HG02588 (cell line): ENCODE measurements around the gene SLC24A5.
A peak's percentile ranks its signal among the peaks of the same experiment; 100 is the strongest.

ENCODE experiments used
- ATAC-seq: cut with Tn5 transposase; IDR thresholded peaks from one replicate; pipeline ENCODE4 v1.9.1; 2021; ENCODE audit warnings: mild to moderate bottlenecking, moderate library complexity; ENCODE audit not compliant: unreplicated experiment

The SLC24A5 gene

DNA sequence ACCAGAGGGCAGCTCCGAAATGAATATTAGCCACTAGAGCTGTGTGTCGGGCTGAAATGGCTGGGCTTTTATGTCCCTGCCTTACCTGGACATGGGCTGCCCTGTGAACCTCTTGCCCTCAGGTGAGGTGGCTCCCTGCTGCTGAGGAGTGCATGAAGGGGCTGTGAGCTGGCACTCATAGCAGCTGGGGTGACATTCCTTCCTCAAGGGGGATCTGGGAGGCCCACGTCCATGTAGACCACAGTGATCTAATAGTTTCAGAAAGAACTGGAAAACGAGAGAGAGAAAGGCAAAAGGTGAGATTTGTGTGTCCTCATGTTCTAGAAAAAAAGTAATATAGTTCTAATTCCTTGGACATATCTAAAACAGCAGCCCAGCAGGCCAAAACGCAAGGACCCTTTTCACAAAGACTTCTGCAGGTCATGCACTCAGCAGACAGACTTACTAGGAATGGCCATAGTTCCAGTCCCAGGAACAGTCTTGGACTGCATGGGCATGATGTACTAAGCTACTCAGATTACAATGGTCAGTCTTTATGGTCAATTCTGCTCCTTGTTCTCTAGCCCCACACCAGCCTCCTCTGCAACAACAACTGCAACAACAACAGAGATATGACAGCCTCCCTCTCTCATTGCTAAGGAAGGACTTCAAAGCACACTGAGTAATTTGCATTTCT is 10.8 kb upstream of the SLC24A5 start:
- ATAC-seq: no peak

DNA sequence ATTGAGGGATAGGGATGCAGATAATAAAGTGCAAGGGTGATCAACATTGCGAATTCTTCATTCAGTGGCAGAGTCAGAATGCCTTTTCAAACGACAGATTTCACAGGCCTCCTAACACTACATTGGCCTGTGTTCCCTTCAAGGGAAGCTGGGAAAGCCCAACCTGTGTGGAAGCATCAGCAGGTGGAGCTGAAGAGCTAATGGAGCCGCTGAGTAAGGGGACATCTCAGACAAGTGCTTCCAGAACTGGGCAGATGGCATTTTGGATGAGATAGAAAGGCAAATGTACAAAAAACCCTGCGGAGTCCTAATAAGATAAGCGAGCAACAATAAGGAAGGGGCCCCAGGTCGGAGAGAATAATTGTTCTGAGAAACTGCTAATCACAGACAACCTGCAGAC is 8.5 kb upstream of the SLC24A5 start:
- no peak for ATAC-seq

DNA sequence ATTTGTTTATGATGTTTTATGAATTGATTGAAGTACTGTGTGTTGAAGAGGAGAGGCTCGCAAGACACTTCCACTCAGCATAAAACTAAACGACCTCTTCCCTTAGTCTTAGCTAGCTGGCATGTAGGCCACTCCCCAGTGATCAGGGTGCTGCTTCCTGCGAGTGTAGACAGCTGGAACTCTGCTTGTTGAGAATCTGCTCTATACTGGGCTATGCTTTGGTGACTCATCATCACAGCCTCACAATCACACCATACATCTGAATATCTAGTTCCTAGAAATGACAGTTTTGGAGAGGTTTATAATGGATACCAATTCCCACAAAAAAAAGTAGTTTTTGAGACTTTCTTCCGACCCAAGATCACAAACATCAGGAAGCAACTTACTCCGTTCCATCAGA is 1.5 kb upstream of the SLC24A5 start:
- ATAC-seq: no peak

DNA sequence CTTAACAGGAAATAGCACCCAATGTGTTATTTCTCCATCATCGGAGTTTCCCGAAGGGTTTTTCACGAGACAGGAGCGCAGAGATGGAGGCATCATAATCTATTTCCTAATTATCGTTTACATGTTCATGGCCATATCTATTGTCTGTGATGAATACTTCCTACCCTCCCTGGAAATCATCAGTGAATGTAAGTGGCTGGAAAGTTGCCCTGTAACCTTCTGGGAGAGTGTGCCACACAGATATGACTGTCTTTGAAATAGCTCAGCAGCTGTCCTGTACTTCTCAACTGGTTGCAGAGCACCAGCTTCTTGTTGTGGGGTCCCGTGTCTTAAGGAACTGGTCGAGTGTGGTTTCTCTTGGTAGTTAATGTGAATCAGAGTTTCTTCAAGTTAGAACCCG is 1.1 kb downstream of the SLC24A5 start:
- no peak for ATAC-seq

DNA sequence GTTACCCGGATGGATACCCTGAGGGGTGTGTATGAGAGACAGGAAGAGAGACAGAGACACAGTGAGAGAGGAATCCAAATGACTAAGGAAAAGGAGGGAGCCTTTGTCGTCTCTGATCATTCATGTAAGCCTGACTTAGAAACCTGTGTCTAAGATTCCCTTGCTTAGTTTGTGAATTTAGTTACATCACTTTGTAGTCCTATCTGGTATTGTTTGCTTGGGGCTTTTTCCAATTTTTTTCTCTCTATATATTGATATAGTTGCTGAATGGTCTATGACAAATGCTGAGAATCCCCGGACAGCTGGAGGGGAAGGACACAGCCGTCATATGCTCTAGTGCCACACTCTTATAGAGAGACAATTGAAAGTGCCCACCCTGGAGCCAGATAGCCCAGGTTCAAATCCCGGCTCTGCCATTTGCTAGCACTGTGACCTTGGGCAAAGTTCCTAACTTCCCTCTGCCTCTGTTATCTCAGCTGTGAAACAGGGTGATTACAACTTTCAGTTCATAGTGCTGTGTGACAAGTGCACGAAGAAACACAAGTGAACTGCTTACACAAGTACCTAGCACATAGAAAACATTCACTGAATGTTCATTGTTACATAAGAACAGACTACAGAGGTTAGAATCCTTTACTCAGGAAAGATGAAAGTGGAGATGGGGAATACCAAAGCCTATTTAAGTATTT is 6.0 kb downstream of the SLC24A5 start:
- no peak for ATAC-seq

DNA sequence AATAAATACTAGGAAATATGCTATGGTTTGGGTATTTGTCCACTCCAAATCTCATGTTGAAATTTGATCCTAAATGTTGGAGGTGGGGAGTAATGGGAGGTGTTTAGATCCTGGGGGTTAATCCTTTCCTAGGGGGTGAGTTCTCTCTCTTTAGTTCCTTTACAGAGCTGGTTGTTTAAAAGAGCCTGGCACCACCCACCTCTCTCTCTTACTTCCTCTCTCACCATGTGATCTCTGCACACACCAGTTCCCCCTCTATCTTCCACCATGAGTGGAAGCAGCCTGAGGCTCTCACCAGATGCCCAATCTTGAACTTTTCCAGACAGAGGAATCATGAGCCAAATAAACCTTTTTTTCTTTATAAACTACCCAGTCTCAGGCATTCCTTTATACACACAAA is 10.5 kb downstream of the SLC24A5 start:
- no peak for ATAC-seq

DNA sequence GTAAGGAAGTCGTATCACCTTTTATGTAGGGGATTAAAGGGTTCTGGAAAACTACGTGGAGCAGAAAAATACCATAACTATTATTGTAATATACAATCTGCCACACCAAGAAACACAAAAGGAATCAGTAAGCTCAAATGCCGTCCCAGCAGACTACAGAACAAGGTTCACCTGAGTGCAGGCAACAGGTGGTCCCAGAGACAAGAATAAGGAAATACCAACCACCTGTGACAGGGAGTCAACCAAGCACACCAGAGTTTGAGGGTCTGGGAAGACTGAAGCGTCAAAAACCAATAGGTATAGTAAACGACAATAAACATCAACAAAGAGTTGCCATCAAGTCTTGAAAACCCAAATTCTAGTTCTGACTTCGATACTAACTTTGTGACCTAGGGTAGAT is 12.1 kb downstream of the SLC24A5 start:
- ATAC-seq: no peak

DNA sequence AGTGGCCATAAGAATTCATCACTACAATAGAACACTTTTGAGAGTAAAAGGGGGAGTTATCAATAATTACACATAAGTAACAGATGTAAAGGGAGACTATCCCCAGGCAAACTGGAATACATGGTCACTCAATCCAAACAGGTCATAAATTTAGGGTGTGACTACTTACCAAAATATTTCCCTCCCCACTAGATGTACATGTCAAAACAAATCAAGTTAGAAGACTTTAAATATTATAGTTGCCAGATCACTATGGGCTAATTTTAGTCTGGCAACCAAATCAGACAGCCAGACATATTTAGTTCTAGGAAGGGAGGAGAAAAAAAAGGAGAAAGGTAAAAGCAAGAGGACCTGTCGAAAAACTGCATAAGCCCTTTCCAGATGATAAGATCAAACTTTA is 23.1 kb downstream of the SLC24A5 start:
- no peak for ATAC-seq

DNA sequence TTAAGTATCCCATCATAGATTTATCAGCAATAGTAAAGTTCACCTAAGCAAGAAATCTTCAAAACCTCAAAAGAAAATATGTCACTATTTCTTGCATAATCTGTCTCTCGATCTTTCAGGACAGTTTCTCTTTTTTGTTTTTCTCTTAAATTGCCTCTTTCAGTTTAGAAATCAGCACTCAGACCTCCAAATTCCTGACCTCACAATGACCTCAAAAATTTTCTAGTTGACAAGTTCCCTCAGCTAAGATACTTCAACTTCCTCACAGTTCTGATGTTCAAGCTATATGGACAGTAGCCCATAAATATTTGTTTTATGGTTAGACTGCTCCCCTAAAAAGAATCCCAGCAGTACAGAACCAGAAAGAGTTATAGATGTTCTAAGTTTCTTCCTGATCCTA is 24.1 kb downstream of the SLC24A5 start:
- ATAC-seq: no peak

DNA sequence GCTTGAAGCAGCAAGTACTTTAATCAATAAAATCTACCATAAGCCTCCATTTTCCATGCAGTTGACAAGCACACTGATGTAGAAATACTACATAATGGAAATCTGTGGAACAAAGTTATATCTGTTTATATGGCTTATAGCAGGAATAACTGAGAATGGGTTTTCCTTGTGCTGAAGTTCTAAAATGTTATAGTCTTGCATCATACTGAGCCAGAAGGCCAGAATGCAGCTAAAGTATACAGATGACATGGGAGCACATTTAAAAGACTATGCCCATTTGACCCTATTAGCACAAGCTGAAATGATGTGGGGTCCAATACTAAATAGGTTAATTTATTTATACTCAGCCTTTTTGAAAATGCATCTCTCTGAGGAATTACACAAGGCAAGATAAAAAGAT is 25.1 kb downstream of the SLC24A5 start:
- ATAC-seq: no peak

DNA sequence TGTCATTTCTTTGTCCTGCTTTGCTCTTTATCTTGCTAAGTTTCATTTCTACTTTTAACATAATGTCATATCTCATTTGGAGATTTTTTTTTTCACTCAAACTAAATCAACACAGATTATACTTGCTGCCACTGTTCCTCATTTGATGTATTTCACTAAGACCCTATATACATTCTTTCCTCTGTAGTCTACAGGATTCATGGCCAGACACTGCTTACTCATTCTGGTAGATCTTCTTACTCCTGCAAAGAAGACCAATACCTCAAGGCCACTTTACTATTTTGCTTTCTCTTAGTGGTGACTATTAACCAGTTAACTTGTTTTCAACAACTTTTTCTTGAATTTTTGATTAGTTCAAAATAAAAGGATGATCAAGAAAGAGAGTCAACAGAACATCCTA is 26.6 kb downstream of the SLC24A5 start:
- no peak for ATAC-seq

DNA sequence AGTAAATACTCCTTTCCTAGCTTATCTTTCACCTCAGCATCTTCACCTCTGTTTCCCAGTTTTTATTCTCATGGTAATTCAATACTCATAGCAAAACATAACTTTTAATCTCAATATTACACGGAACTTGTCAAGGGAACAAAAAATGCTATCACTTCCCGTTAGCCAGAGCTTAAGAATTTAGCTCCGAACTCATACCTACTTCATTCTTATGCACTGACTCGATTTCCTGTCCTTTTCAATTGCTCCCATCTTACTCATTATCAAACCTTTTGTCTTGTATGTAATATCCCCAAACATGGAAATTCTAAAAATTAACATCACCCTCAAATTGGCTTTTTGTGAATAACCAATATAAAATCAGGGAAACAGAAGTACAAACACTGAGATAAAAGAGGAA is 29.1 kb downstream of the SLC24A5 start:
- no peak for ATAC-seq

DNA sequence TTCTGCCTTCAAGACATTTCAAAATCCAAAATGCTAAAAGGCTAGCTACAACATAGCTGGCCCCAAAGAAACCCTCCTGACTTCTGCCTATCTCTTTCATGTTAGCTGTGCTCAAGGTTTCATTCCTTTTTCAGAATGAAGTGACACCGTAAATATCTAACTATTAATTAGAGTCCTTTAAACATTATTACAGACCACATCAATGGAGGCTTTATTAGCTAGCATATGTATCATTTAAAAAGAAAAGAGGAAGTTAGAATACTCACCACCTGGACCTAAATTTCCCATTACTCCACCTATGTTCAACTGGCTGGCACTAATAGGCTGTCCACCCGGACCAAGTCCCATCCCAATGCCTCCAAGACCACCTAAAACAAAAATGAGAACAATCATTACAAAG is 32.7 kb downstream of the SLC24A5 start:
- ATAC-seq: no peak

DNA sequence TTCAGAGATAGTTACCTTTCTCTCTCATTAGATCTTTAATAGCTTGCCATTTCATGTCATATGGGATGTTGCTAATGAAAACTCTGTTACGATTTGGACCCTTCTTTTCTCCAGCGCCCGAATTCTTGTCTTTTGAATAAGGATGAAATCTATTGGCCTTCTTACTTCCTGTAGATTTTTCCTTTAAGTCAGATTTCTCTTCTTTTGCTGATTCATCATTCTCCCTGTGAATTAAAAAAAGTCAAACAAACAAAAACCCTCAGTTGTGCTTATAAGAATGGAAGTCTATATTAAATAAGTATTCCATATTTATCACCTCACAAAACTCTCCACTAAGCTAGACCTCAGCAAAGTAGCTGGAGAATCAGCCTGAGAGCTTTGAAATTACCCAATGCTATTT is 47.8 kb downstream of the SLC24A5 start:
- ATAC-seq: no peak

DNA sequence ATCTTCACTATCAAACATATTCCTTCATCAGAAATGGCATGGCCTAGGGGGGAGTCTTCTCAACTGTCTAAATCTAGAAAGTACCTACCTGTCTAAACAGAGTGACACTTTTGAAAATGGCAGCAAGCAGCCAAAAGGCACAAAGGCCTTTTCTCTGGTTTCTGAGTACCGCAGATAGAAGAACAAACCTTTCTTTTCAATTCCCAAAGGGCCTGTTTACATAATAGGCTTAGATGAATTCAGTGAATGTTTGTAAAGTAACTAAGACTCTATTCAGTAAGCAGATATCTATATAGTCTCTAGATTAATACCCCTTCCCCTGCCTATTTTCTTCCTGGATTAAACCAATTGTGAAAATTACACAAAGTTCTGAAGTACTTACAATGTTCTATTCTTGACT is 50.2 kb downstream of the SLC24A5 start:
- no peak for ATAC-seq

DNA sequence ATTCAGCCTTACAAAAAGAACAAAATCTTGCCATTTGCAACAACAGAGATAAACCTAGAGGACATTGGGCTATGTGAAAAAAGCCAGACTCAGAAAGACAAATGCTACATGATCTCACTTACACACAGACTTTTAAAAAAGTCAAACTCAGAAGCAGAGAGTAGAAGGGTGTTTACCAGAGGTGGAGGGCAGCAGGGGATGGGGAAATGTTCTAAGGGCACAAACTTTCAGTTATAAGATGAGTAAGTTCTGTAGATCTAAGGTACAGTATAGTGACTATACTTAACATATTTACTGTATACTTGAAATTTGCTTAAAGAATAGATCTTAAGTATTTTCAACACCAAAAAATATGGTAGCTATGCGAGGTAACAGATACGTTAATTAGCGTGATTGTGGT is 54.3 kb downstream of the SLC24A5 start:
- peak; percentile 27 for ATAC-seq

DNA sequence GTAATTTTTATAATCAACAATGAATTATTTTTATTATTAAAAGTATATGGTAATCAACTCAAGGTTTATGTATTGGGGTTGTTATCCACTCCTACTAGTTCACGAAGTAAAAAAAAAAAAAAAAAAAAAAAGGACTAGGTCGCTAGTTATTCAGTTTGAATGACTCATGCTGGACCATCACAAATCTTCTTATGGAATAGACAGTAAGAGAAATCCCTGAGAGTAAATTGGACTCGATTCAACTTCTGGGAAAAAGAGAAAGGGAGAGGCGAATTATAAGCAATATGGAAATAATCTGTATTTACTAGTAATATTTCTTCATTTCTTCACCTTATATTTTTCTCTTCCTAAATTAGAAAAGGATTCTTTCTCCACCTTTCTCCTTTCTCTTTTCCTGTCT is 55.3 kb downstream of the SLC24A5 start:
- no peak for ATAC-seq

DNA sequence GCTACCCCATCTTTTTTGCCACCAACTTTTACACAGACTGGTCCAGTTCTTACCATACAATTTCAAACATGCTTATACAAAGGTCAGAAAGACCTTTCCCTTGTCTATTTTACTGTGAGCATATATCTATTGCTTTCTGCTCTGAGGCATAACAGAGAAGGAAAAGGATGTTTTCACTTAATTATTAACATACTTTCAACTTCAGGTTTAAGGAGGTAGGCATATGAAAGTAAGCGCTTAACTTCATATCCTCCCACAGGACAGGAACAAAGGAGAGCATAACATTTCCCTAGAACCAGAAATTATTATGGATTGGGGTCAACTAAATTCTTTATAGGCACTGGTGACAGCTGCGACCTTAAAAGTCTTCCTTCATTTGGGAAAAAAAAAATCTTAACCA is 56.2 kb downstream of the SLC24A5 start:
- no peak for ATAC-seq

DNA sequence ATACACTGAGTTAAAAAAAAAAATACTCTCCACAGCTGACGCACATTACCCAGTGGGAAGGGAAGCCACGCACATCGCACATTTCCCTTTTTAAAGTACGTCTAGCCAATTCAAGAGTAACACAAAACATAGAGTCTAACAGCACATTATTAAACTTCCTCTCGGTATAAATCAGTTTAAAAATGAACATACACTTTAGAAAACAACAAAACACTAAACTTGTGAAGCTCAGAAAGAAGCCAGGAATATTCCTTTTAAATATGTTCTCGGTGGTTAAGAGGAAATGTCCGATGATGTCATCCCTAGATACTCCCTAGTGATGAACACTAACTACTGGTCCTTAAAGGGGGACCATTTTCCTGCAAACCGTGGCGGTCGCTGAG is 56.6 kb downstream of the SLC24A5 start:
- ATAC-seq: peak; percentile 61

DNA sequence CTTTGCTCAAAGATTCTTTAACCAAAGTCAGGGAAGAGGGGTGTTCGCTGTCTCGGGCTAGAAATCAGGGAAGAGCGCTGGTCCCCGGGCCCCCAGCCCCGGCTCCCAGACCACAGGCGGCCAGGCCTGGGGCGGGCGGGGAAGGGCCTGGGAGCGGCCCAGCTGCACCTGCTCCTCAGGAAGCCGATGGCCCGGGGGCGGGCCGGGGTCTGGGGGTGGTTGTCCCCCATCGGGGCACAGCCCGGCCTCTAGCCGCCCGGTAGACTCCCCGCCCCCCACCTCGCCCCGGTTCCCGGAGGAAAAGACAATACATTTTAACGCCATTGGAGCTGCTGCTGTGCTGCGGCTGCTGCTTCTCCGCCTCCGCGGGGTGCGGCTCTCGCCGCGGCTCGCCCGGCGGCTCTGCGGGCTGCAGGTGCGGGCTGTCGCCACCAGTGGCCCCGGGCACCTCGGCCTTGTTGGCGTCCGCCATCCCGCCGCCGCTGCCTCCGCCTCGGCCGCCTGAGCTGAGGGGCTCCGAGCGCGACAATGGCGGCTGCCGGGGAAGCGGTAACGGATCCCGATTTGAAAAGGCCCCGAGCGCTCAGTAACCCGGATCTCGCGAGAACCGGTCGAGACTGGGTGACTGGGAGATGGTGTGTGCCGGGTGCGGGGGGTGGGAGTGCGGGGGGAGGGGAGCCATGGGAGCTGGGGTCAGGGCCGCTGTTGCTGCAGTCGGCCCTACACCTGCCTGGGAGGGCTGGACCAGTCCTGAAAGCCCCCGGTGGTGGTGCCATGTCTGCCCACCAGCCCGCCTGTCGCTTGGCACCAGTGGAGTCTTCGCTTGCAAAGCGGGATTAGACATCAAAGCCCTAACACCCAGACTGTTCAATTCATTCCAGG is 57.2 kb downstream of the SLC24A5 start, which contains the start of gene MYEF2:
MYEF2 (minus strand) TSS at position 530 of the 882 bp plus-strand sequence; CDS start at position 472, 58 bp downstream.
- peak; percentile 80 for ATAC-seq

DNA sequence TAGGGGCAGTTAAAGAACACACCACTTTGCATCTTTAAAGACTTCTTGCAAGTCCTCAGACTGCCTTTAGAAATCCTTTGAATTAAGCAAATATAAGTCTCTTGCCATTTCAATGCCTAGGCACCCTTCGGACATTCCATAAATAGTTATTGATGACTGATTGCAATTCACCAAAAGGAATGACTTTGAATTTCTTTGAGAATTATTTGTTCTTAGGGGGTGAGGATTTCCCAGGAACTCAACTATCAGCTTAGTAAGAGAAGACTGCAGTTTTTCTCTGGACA is 57.8 kb downstream of the SLC24A5 start:
- ATAC-seq: no peak

DNA sequence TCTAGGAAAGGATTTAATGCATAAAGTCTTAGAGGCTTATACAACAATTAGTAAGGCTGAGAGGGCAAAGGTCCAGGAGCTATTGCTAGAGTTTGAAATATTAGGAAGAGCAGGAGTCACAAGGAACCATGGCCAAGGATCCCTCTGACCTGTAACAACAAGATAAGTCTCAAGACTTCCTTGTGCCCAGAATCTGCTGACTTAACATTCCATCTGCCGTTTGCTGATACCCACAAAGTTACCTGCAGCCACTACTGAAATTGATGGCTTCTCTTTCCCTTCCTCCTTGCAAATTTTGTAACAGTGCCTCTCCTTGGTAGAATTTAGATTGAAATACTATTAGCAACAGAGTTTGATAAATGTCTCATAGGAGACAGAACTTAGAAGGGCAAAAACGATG is 62.0 kb downstream of the SLC24A5 start:
- no peak for ATAC-seq
